GM23338 (cell line): Measurements from ENCODE around the gene SHISA6. TPM values are rescaled to one million over a fixed set of nuclear protein-coding genes. Genes with fewer than 3 reads are reported as not detected.

Experiments used
- ATAC-seq: fragments of 200-7000 bp; cut with Tn5 transposase; 3 replicates; pipeline ENCODE4 v1.9.1; 2020
- DNase-seq: peaks from one replicate; pipeline ENCODE4 v3.0.0-alpha.2; 2015; ENCODE audit warnings: low spot score
- H2AFZ ChIP-seq: fragments of 200-600 bp; sonication (generic); 2 replicates; pipeline ENCODE4 v1.8.0; 2016; ENCODE audit warnings: antibody characterized with exemption, mild to moderate bottlenecking, moderate library complexity
- H3F3A ChIP-seq: fragments of 200-600 bp; sonication (generic); replicated peaks from 2 replicates; pipeline ENCODE4 v1.8.0; 2017; ENCODE audit warnings: antibody characterized with exemption, mixed run types, low read depth
- H3K27ac ChIP-seq: fragments of 200-600 bp; sonication (generic); 2 replicates; pipeline ENCODE4 v1.6.1; 2016; ENCODE audit warnings: low read depth
- H3K27me3 ChIP-seq: fragments of 200-600 bp; sonication (generic); 2 replicates; pipeline ENCODE4 v1.8.0; 2016; ENCODE audit warnings: mild to moderate bottlenecking, mixed run types, moderate library complexity; ENCODE audit not compliant: insufficient read depth
- H3K36me3 ChIP-seq: fragments of 200-600 bp; sonication (generic); 2 replicates; pipeline ENCODE4 v1.8.0; 2016; ENCODE audit warnings: mild to moderate bottlenecking; ENCODE audit not compliant: insufficient read depth
- H3K4me1 ChIP-seq: fragments of 200-600 bp; sonication (generic); 2 replicates; pipeline ENCODE4 v1.8.0; 2016; ENCODE audit warnings: mild to moderate bottlenecking, moderate library complexity; ENCODE audit not compliant: insufficient read depth
- H3K4me2 ChIP-seq: fragments of 200-600 bp; sonication (generic); 2 replicates; pipeline ENCODE4 v1.7.1; 2017; ENCODE audit warnings: mixed run types
- H3K4me3 ChIP-seq: fragments of 200-600 bp; sonication (generic); 2 replicates; pipeline ENCODE4 v1.6.1; 2016; ENCODE audit warnings: mixed run types
- H3K79me2 ChIP-seq: fragments of 200-600 bp; sonication (generic); replicated peaks from 2 replicates; pipeline ENCODE4 v1.8.0; 2017; ENCODE audit warnings: mild to moderate bottlenecking; ENCODE audit not compliant: insufficient read depth
- H3K9me2 ChIP-seq: fragments of 200-600 bp; sonication (generic); 2 replicates; pipeline ENCODE4 v1.8.0; 2017; ENCODE audit not compliant: insufficient read depth
- H4K20me1 ChIP-seq: fragments of 200-600 bp; sonication (generic); replicated peaks from 2 replicates; pipeline ENCODE4 v1.8.0; 2017; ENCODE audit warnings: mild to moderate bottlenecking; ENCODE audit not compliant: insufficient read depth
- H3K27ac Mint-ChIP-seq: 2 replicates; pipeline ENCODE4 v1.8.0; 2020; ENCODE audit warnings: inconsistent platforms, mild to moderate bottlenecking, moderate library complexity, mixed read lengths
- H3K27me3 Mint-ChIP-seq: 3 replicates; pipeline ENCODE4 v1.8.0; 2022; ENCODE audit warnings: low read depth, mild to moderate bottlenecking, moderate library complexity, mixed read lengths, inconsistent platforms; ENCODE audit not compliant: insufficient read depth, poor library complexity
- H3K36me3 Mint-ChIP-seq: 3 replicates; pipeline ENCODE4 v1.8.0; 2021; ENCODE audit warnings: low read depth, mild to moderate bottlenecking, inconsistent platforms, moderate library complexity, mixed read lengths
- H3K4me1 Mint-ChIP-seq: 3 replicates; pipeline ENCODE4 v1.8.0; 2020; ENCODE audit warnings: mild to moderate bottlenecking, inconsistent platforms, mixed read lengths
- H3K4me3 Mint-ChIP-seq: 3 replicates; pipeline ENCODE4 v1.8.0; 2021; ENCODE audit warnings: moderate library complexity, mild to moderate bottlenecking, inconsistent platforms, mixed read lengths
- H3K9me3 Mint-ChIP-seq: 3 replicates; pipeline ENCODE4 v1.8.0; 2020; ENCODE audit warnings: moderate library complexity, mild to moderate bottlenecking, inconsistent platforms, mixed read lengths
- CREB1 ChIP-seq: fragments of 250-450 bp; sonication (Bioruptor Pico); IDR thresholded peaks from 2 replicates; pipeline ENCODE4 v1.5.0; 2020; ENCODE audit warnings: low read depth, mild to moderate bottlenecking, moderate library complexity
- ETS1 ChIP-seq: IDR thresholded peaks from 2 replicates; pipeline ENCODE4 v1.6.1; 2016; ENCODE audit warnings: antibody characterized with exemption
- EZH2 ChIP-seq: fragments of 200-600 bp; sonication (generic); IDR thresholded peaks from one replicate; pipeline ENCODE4 v1.8.0; 2017; ENCODE audit warnings: antibody characterized with exemption, mild to moderate bottlenecking, low read depth; ENCODE audit not compliant: unreplicated experiment
- EZH2phosphoT487 ChIP-seq: fragments of 200-600 bp; sonication (generic); IDR thresholded peaks from one replicate; pipeline ENCODE4 v1.8.1; 2018; ENCODE audit warnings: antibody characterized with exemption; ENCODE audit not compliant: unreplicated experiment
- NANOG ChIP-seq: IDR thresholded peaks from 2 replicates; pipeline ENCODE4 v1.6.1; 2016; ENCODE audit warnings: antibody characterized with exemption, borderline replicate concordance
- STAT1 ChIP-seq: IDR thresholded peaks from one replicate; pipeline ENCODE4 v1.6.1; 2016; ENCODE audit warnings: antibody characterized with exemption; ENCODE audit not compliant: unreplicated experiment
- polyA plus RNA-seq: library from polyadenylated mRNA; unstranded; fragments of >200 nt; fragmentation: Nextera tagmentation; extraction: Ambion mirVana; gene quantifications from 2 replicates; pipeline ENCODE4 v1.2.1, GENCODE V29; 2016
- total RNA-seq: library from RNA; depleted of rRNA; stranded (reverse); fragments of >200 nt; shearing (Covaris generic); gene quantifications from 2 replicates; pipeline ENCODE4 v1.2.3, GENCODE V29; 2014
- TF ChIP-seq, protein P1 (sequence below): fragments of 250-450 bp; sonication (Bioruptor Pico); IDR thresholded peaks from 2 replicates; pipeline ENCODE4 v1.5.0; 2020; ENCODE audit warnings: mild to moderate bottlenecking, moderate library complexity
- TF ChIP-seq, protein P2 (sequence below): IDR thresholded peaks from one replicate; pipeline ENCODE4 v1.6.1; 2018; ENCODE audit warnings: antibody characterized with exemption; ENCODE audit not compliant: unreplicated experiment

SHISA6 gene
- total and polyA plus RNA-seq, 2 experiments from 2014 or later: 0.52 TPM; not detected in 1

- TF ChIP-seq, protein P1, sequence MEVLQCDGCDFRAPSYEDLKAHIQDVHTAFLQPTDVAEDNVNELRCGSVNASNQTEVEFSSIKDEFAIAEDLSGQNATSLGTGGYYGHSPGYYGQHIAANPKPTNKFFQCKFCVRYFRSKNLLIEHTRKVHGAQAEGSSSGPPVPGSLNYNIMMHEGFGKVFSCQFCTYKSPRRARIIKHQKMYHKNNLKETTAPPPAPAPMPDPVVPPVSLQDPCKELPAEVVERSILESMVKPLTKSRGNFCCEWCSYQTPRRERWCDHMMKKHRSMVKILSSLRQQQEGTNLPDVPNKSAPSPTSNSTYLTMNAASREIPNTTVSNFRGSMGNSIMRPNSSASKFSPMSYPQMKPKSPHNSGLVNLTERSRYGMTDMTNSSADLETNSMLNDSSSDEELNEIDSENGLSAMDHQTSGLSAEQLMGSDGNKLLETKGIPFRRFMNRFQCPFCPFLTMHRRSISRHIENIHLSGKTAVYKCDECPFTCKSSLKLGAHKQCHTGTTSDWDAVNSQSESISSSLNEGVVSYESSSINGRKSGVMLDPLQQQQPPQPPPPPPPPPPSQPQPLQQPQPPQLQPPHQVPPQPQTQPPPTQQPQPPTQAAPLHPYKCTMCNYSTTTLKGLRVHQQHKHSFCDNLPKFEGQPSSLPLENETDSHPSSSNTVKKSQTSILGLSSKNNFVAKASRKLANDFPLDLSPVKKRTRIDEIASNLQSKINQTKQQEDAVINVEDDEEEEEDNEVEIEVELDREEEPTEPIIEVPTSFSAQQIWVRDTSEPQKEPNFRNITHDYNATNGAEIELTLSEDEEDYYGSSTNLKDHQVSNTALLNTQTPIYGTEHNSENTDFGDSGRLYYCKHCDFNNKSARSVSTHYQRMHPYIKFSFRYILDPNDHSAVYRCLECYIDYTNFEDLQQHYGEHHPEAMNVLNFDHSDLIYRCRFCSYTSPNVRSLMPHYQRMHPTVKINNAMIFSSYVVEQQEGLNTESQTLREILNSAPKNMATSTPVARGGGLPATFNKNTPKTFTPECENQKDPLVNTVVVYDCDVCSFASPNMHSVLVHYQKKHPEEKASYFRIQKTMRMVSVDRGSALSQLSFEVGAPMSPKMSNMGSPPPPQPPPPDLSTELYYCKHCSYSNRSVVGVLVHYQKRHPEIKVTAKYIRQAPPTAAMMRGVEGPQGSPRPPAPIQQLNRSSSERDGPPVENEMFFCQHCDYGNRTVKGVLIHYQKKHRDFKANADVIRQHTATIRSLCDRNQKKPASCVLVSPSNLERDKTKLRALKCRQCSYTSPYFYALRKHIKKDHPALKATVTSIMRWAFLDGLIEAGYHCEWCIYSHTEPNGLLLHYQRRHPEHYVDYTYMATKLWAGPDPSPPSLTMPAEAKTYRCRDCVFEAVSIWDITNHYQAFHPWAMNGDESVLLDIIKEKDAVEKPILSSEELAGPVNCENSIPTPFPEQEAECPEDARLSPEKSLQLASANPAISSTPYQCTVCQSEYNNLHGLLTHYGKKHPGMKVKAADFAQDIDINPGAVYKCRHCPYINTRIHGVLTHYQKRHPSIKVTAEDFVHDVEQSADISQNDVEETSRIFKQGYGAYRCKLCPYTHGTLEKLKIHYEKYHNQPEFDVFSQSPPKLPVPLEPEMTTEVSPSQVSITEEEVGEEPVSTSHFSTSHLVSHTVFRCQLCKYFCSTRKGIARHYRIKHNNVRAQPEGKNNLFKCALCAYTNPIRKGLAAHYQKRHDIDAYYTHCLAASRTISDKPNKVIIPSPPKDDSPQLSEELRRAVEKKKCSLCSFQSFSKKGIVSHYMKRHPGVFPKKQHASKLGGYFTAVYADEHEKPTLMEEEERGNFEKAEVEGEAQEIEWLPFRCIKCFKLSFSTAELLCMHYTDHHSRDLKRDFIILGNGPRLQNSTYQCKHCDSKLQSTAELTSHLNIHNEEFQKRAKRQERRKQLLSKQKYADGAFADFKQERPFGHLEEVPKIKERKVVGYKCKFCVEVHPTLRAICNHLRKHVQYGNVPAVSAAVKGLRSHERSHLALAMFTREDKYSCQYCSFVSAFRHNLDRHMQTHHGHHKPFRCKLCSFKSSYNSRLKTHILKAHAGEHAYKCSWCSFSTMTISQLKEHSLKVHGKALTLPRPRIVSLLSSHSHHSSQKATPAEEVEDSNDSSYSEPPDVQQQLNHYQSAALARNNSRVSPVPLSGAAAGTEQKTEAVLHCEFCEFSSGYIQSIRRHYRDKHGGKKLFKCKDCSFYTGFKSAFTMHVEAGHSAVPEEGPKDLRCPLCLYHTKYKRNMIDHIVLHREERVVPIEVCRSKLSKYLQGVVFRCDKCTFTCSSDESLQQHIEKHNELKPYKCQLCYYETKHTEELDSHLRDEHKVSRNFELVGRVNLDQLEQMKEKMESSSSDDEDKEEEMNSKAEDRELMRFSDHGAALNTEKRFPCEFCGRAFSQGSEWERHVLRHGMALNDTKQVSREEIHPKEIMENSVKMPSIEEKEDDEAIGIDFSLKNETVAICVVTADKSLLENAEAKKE (CRISPR knock-in tag): no peak
- no peak for TF ChIP-seq ETS1
- no peak for TF ChIP-seq STAT1
- no peak for TF ChIP-seq NANOG
- TF ChIP-seq EZH2phosphoT487: no peak
- no peak for TF ChIP-seq CREB1 (CRISPR knock-in tag)
Observed at GRCh38 chr17:11441004-11441403, 200.0 kb downstream of the SHISA6 start (continued).

GRCh38 chr17:11446316-11446715, 205.3 kb downstream of the SHISA6 start:
- H3K4me1 Mint-ChIP-seq: no peaks in the 10 kb centered on the region
- H3K27me3 Mint-ChIP-seq: peaks cover 2% of the 10 kb centered on the region
- H3K27me3 ChIP-seq: no peaks in the 10 kb centered on the region
- H3K79me2 ChIP-seq: no peaks in the 10 kb centered on the region
- H3F3A ChIP-seq: no peaks in the 10 kb centered on the region
- H3K36me3 Mint-ChIP-seq: peaks cover 37% of the 10 kb centered on the region
- no peak for ATAC-seq
- no peak overlapping the region for H2AFZ ChIP-seq
- peaks cover 100% of the 10 kb centered on the region for H3K9me3 Mint-ChIP-seq
- no peak overlapping the region for H3K4me2 ChIP-seq
- H3K4me3 ChIP-seq: no peak overlapping the region
- no peaks in the 10 kb centered on the region for H3K9me2 ChIP-seq
- H3K4me1 ChIP-seq: no peaks in the 10 kb centered on the region
- DNase-seq: no peak
- H4K20me1 ChIP-seq: no peaks in the 10 kb centered on the region
- H3K27ac Mint-ChIP-seq: no peak overlapping the region
- no peak overlapping the region for H3K4me3 Mint-ChIP-seq
- no peak overlapping the region for H3K27ac ChIP-seq
- no peaks in the 10 kb centered on the region; the same call in 1 of the 2 replicates for H3K36me3 ChIP-seq
- TF ChIP-seq STAT1 (no peak), CREB1 (CRISPR knock-in tag) (no peak), ETS1 (no peak), EZH2 (no peak)
- TF ChIP-seq, protein P2, sequence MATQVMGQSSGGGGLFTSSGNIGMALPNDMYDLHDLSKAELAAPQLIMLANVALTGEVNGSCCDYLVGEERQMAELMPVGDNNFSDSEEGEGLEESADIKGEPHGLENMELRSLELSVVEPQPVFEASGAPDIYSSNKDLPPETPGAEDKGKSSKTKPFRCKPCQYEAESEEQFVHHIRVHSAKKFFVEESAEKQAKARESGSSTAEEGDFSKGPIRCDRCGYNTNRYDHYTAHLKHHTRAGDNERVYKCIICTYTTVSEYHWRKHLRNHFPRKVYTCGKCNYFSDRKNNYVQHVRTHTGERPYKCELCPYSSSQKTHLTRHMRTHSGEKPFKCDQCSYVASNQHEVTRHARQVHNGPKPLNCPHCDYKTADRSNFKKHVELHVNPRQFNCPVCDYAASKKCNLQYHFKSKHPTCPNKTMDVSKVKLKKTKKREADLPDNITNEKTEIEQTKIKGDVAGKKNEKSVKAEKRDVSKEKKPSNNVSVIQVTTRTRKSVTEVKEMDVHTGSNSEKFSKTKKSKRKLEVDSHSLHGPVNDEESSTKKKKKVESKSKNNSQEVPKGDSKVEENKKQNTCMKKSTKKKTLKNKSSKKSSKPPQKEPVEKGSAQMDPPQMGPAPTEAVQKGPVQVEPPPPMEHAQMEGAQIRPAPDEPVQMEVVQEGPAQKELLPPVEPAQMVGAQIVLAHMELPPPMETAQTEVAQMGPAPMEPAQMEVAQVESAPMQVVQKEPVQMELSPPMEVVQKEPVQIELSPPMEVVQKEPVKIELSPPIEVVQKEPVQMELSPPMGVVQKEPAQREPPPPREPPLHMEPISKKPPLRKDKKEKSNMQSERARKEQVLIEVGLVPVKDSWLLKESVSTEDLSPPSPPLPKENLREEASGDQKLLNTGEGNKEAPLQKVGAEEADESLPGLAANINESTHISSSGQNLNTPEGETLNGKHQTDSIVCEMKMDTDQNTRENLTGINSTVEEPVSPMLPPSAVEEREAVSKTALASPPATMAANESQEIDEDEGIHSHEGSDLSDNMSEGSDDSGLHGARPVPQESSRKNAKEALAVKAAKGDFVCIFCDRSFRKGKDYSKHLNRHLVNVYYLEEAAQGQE: no peak
